Right renal cortex interstitium (tissue), 3 donors: ENCODE measurements around the gene PGA3. TPM values are rescaled to one million over a fixed set of nuclear protein-coding genes. Genes with fewer than 3 reads are reported as not detected.
"Not testable (repeated sequence)": the region's sequence is repeated elsewhere in the genome, so short reads cannot be mapped to it uniquely, and the experiment has no call there.

ENCODE experiments used
- DNase-seq, 3 donors: peaks; one replicate each; pipeline ENCODE4 v3.0.0-alpha.2; 2013; ENCODE audit warnings: low read depth in 3 of 3, low spot score in 2 of 3
- polyA plus RNA-seq, 3 donors: library from polyadenylated mRNA; unstranded; fragments of 120-200 nt; gene quantifications; one replicate each; pipeline ENCODE4 v1.2.1, GENCODE V29; 2013; ENCODE audit not compliant: insufficient read length in 3 of 3

PGA3 gene
- polyA plus RNA-seq, 3 donors = 0.25 to 0.40 TPM; not detected in 1

GRCh38 chr11:61170566-61170965 lies 32.7 kb upstream of the PGA3 start:
- no peak for DNase-seq

GRCh38 chr11:61171907-61172306 lies 31.4 kb upstream of the PGA3 start:
- DNase-seq = no peak

- no peak for DNase-seq
Measured at GRCh38 chr11:61172356-61172755, 31.0 kb upstream of the PGA3 start.

GRCh38 chr11:61172888-61173287 lies 30.4 kb upstream of the PGA3 start:
- no peak for DNase-seq

- DNase-seq = no peak
Measured at GRCh38 chr11:61173456-61173855, 29.9 kb upstream of the PGA3 start.

GRCh38 chr11:61174273-61174672 lies 29.0 kb upstream of the PGA3 start:
- no peak for DNase-seq

GRCh38 chr11:61174949-61175348 lies 28.4 kb upstream of the PGA3 start:
- DNase-seq = no peak

GRCh38 chr11:61176446-61176845 lies 26.9 kb upstream of the PGA3 start:
- DNase-seq = no peak

GRCh38 chr11:61180205-61180604 lies 23.1 kb upstream of the PGA3 start:
- DNase-seq = not testable (repeated sequence)

GRCh38 chr11:61181489-61181888 lies 21.8 kb upstream of the PGA3 start:
- no peak for DNase-seq

GRCh38 chr11:61183645-61184044 lies 19.7 kb upstream of the PGA3 start:
- DNase-seq = no peak

GRCh38 chr11:61186504-61186903 lies 16.8 kb upstream of the PGA3 start:
- no peak for DNase-seq

GRCh38 chr11:61187505-61188130 lies 15.7 kb upstream of the PGA3 start:
- DNase-seq = peak; percentile 78 to 85 (median 84)

- no peak for DNase-seq
Measured at GRCh38 chr11:61189933-61190332, 13.4 kb upstream of the PGA3 start.

GRCh38 chr11:61193596-61193995 lies 9.7 kb upstream of the PGA3 start:
- no peak for DNase-seq

- no peak for DNase-seq
Measured at GRCh38 chr11:61194169-61194671, 9.1 kb upstream of the PGA3 start.

GRCh38 chr11:61194981-61195695 lies 8.2 kb upstream of the PGA3 start:
- no peak for DNase-seq

- DNase-seq = no peak
Measured at GRCh38 chr11:61195719-61196118, 7.6 kb upstream of the PGA3 start.

- no peak for DNase-seq
Measured at GRCh38 chr11:61198361-61198760, 5.0 kb upstream of the PGA3 start.

GRCh38 chr11:61198948-61199523 lies 4.3 kb upstream of the PGA3 start:
- no peak for DNase-seq

GRCh38 chr11:61201476-61201875 lies 1.8 kb upstream of the PGA3 start:
- no peak for DNase-seq

- not testable (repeated sequence) for DNase-seq
Measured at GRCh38 chr11:61203873-61204272, 558 bp downstream of the PGA3 start.
